Common myeloid progenitor, CD34-positive (primary cell): ENCODE measurements around the gene DACT3.

ENCODE experiments used
- CTCF ChIA-PET: fragments of 350-600 bp; sonication (Branson Sonifier 250); formaldehyde crosslinking; loops from one replicate; lab custom pipeline; 2021; ENCODE audit warnings: antibody characterized with exemption; lab: Charles Lee
- POLR2A ChIA-PET: fragments of 350-600 bp; sonication (Branson Sonifier 250); formaldehyde crosslinking; loops from one replicate; lab custom pipeline; 2021; ENCODE audit warnings: antibody characterized with exemption; lab: Charles Lee
- DNase-seq, 3 donors: peaks; one replicate each; pipeline versions ENCODE4 v3.0.0 to v3.0.0-alpha.2; 2013
- H3K27ac ChIP-seq, 2 experiments: 1 replicate in 1 of 2; 2 replicates in 1 of 2; pipeline ENCODE4 v1.7.0; 2013; ENCODE audit warnings: inconsistent platforms in 2 of 2, low read length in 2 of 2, mild to moderate bottlenecking in 2 of 2, low read depth in 1 of 2, moderate library complexity in 1 of 2; ENCODE audit not compliant: severe bottlenecking in 2 of 2, insufficient read depth in 1 of 2, poor library complexity in 1 of 2
- H3K27me3 ChIP-seq, 5 experiments: replicated peaks in 2 of 5; 1 replicate in 3 of 5; 2 replicates in 2 of 5; pipeline versions ENCODE4 v1.6.1 to v1.7.0; 2013; ENCODE audit warnings: low read length in 4 of 5, mild to moderate bottlenecking in 2 of 5, moderate library complexity in 2 of 5, inconsistent platforms in 1 of 5; ENCODE audit not compliant: insufficient read depth in 5 of 5, control insufficient read depth in 4 of 5
- H3K36me3 ChIP-seq, 4 experiments: 1 replicate in 2 of 4; 2 replicates in 2 of 4; pipeline versions ENCODE4 v1.6.1 to v1.7.0; 2013; ENCODE audit warnings: low read length in 3 of 4, control low read depth in 1 of 4, mild to moderate bottlenecking in 1 of 4; ENCODE audit not compliant: control insufficient read depth in 4 of 4, insufficient read depth in 4 of 4
- H3K4me1 ChIP-seq, 4 experiments: 1 replicate in 3 of 4; 2 replicates in 1 of 4; pipeline versions ENCODE4 v1.6.1 to v1.7.1; 2013; ENCODE audit warnings: low read length in 3 of 4, mild to moderate bottlenecking in 3 of 4, control low read depth in 1 of 4, inconsistent platforms in 1 of 4, moderate library complexity in 1 of 4; ENCODE audit not compliant: control insufficient read depth in 4 of 4, insufficient read depth in 4 of 4; ENCODE audit errors: control extremely low read depth in 1 of 4
- H3K4me3 ChIP-seq, 7 experiments: 1 replicate in 4 of 7; 2 replicates in 3 of 7; pipeline versions ENCODE4 v1.5.1 to v1.7.0; 2013; ENCODE audit warnings: mild to moderate bottlenecking in 7 of 7, low read length in 6 of 7, moderate library complexity in 6 of 7, inconsistent platforms in 2 of 7, low read depth in 2 of 7, control low read depth in 1 of 7; ENCODE audit not compliant: insufficient read depth in 4 of 7, control insufficient read depth in 1 of 7; ENCODE audit errors: extremely low read depth in 1 of 7
- H3K9me3 ChIP-seq, 5 experiments: 1 replicate in 4 of 5; 2 replicates in 1 of 5; pipeline versions ENCODE4 v1.6.1 to v1.7.1; 2013; ENCODE audit warnings: low read length in 4 of 5, mild to moderate bottlenecking in 2 of 5, inconsistent platforms in 1 of 5, low read depth in 1 of 5, moderate library complexity in 1 of 5; ENCODE audit not compliant: control insufficient read depth in 4 of 5, insufficient read depth in 2 of 5; ENCODE audit errors: control extremely low read depth in 1 of 5
- WGBS: methylation state at CpG from one replicate; pipeline ENCODE4 v1.1.5; 2013; ENCODE audit not compliant: insufficient coverage; 5-methylcytosine and 5-hydroxymethylcytosine counted together

Gene DACT3

DNA sequence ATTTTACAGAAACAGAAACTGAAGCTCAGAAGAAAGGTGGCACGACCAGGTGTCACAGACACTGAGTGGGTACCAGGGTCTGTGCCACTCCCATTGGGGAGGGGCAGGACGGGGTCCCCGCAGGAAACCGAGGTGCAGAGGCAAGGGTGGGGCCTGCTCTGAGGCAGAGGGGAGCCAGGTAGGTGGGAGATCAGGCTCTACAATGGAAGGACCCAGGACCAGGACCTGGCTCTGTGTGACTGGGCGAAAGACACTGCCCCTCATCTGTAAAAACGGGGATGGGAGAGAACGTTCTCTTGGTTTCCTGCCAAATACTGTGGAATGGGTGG, 38.9 kb downstream of the DACT3 start:
- CTCF ChIA-PET, result interaction anchor here (0.9 to 13.9 kb wide), 4 partner anchors 7 to 40 kb away, joined by 3 to 172 read pairs (median 8); partner anchors contain the start of genes DACT3 and PTGIR
- no peaks in the 10 kb centered on the region for H3K27me3 ChIP-seq
- H3K4me1 ChIP-seq, result peaks cover 3 to 83% (median 71%) of the 10 kb centered on the region in 4 experiments
- no peak for DNase-seq
- H3K4me3 ChIP-seq, result no peak overlapping the region
- no peaks in the 10 kb centered on the region for H3K36me3 ChIP-seq
- peak overlapping the region in 1 of 2 experiments; percentile 25 for H3K27ac ChIP-seq
- H3K9me3 ChIP-seq, result no peaks in the 10 kb centered on the region
- 53% methylated on average over 7 of the region's 7 CpGs for WGBS
- POLR2A ChIA-PET, result no interaction called here

DNA sequence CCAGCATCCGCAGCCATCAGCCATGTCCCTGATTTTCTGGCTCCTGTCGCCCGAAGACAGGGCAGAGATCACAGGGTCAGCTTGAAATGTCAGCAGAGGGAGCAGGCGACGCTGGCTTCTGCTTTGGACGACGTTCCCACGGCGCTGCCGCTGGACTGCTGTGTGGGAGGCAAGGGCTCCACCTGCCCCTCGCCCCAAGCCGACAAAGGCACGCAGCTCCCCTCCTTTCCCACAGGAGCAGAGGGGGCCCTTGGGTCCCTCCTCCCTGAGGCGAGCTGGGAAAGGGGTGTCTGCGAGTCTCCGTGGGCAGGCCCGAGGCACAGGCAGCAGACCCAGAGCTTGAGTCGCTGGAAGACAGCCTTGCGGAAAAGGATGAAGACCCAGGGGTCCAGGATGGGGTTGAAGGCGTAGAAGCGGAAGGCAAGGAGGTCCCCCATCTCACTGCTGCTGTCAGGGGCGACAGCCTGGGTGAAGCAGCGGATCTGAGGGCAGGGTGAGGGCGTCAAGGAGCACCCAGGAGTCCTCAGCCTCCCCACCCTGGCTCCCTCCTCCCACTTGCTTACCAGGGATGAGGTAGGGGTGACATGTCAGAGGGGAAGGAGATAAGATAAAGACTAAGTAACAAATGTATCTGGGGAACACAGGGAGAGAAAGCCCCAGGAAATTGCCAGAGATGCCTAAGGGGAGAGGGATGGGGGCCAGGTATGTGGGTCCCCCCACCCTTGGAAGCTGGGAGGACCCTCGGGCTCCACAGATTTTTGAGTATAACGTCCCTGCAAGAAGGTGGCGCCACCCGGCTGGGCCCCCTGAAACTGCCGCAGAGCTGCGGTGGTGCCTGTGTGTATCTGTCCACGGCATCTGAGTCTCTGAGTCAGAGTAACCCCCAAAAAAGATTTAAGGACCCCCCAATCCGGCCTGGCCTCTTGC, 39.5 kb downstream of the DACT3 start:
- no peaks in the 10 kb centered on the region for H3K36me3 ChIP-seq
- H3K9me3 ChIP-seq, result no peaks in the 10 kb centered on the region
- no peaks in the 10 kb centered on the region for H3K27me3 ChIP-seq
- no peak overlapping the region for H3K4me3 ChIP-seq
- H3K27ac ChIP-seq, result peak overlapping the region in 1 of 2 experiments; percentile 25
- H3K4me1 ChIP-seq, result peaks cover 3 to 86% (median 75%) of the 10 kb centered on the region in 4 experiments
- DNase-seq, result peak in 1 of 3 donors; percentile 22
- ChIA-PET CTCF (interaction anchor here (1.7 to 13.9 kb wide), 3 partner anchors 7 to 40 kb away, joined by 7 to 172 read pairs (median 12); partner anchors contain the start of genes DACT3 and PTGIR), POLR2A (no interaction called here)
- 93% methylated on average over 25 of the region's 32 CpGs for WGBS

DNA sequence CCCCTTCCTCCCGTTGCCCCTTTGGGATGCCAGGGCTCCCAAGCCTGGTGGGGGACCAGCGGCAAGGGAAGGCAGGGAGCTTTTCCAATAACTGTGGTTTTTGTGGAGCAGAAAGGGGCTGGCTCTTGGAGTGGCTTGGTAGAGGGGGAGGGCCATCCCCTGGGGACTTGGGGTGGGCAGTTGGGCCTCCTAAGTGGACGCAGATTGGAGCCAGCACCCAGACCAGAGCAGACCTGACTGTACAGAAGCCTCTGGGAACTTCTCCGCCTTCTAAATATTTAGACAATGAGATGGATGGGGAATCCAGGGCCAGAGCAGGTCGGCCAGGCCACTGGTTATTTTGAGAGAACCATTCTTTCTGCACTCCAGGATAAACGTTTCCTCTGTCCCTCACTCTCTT, 40.3 kb downstream of the DACT3 start:
- ChIA-PET POLR2A (no interaction called here), CTCF (interaction anchor here (1.7 to 13.9 kb wide), 4 partner anchors 8 to 41 kb away, joined by 7 to 172 read pairs (median 10); partner anchors contain the start of genes DACT3 and PTGIR)
- DNase-seq, result no peak
- WGBS, result 85% methylated on average over 2 of the region's 6 CpGs
- Histone ChIP-seq H3K27ac (no peak overlapping the region), H3K27me3 (no peaks in the 10 kb centered on the region), H3K36me3 (no peaks in the 10 kb centered on the region), H3K4me1 (peaks cover 3 to 85% (median 74%) of the 10 kb centered on the region in 4 experiments), H3K4me3 (no peak overlapping the region), H3K9me3 (no peaks in the 10 kb centered on the region)

DNA sequence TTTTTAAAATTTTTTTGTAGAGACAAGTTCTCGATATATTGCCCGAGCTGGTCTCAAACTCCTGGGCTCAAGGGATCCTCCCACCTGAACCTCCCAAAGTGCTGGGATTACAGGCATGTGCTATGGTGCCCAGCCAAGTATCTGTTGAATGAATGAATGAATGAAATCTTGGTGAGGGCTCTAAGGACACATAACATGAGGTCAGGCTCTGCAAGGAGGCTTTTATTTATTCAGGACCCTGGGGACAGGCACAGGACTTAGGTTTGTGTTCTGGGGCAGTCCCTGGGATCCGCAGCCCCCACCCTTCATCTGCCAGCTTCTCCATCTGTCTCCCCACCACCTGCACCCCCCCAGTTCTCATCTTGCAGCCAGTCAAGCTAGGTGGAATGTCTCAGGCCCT, 40.7 kb downstream of the DACT3 start:
- H3K27ac ChIP-seq, result no peak overlapping the region
- 85% methylated on average over 3 of the region's 3 CpGs for WGBS
- POLR2A ChIA-PET, result interaction anchor here (1.2 kb wide), 1 partner anchor 9 kb away, joined by 3 read pairs; no protein-coding TSS in a partner anchor
- H3K9me3 ChIP-seq, result no peaks in the 10 kb centered on the region
- CTCF ChIA-PET, result interaction anchor here (1.1 to 13.9 kb wide), 6 partner anchors 8 to 53 kb away, joined by 3 to 172 read pairs (median 7); partner anchors contain the start of genes DACT3 and PTGIR
- DNase-seq, result no peak
- H3K36me3 ChIP-seq, result no peaks in the 10 kb centered on the region
- H3K4me1 ChIP-seq, result peaks cover 3 to 83% (median 70%) of the 10 kb centered on the region in 4 experiments
- H3K4me3 ChIP-seq, result no peak overlapping the region
- no peaks in the 10 kb centered on the region for H3K27me3 ChIP-seq

DNA sequence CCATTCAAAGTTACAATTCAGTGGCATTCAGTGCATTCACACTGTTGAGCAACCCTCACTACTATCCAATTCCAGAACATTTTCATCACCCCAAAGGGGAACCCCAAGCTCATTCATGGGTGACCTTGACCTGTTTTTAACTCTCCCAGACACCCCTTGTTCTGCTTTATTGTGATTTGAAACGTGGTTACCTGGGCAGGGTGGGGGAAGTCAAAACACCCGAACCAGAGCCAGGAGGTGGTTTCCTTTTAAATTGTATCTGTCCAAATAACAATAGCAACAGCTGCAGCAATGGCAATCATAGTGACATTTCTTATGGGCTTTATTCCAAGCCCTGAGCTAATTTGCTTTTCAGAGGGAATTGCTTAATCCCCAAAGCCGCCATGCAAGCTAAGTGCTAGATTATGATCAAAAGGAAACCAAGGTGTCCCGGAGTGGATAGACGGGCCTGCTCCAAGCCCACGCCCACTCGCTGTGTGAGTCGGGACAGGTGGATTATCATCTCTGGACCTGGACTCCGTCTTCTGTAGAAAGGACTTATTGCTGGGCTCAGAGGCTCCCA, 42.2 kb downstream of the DACT3 start:
- POLR2A ChIA-PET, result no interaction called here
- CTCF ChIA-PET, result interaction anchor here (1.2 to 13.9 kb wide), 6 partner anchors 10 to 89 kb away, joined by 3 to 172 read pairs (median 7); partner anchors contain the start of genes DACT3 and PTGIR
- Histone ChIP-seq H3K27ac (no peak overlapping the region), H3K27me3 (no peaks in the 10 kb centered on the region), H3K4me1 (peaks cover 3 to 71% (median 57%) of the 10 kb centered on the region in 4 experiments), H3K9me3 (no peaks in the 10 kb centered on the region), H3K4me3 (no peak overlapping the region), H3K36me3 (no peaks in the 10 kb centered on the region)
- 40% methylated on average over 4 of the region's 9 CpGs for WGBS
- peak in 2 of 3 donors; percentile 57 to 64 for DNase-seq

DNA sequence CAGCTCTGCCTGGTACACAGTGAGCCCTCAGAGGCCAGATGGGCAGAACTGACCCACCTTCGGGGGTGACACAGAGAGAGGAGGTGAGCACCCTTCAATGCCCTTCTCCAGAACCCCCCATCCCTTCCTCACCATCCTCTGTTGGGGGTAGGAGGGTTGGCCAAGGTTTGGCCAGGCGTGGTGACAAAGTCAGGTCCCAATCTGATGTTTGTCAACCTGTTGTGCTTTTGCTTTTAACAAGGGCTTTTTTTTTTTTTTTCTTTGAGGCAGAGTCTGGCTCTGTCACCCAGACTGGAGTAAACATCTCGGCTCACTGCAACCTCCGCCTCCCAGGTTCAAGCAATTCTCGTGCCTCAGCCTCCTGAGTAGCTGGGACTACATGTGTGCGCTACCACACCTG, 43.4 kb downstream of the DACT3 start:
- H3K9me3 ChIP-seq, result no peaks in the 10 kb centered on the region
- DNase-seq, result peak in 1 of 3 donors; percentile 37
- POLR2A ChIA-PET, result interaction anchor here (0.7 to 1.1 kb wide), 2 partner anchors 43 to 44 kb away, joined by 4 read pairs; partner anchors contain the start of gene DACT3
- H3K4me1 ChIP-seq, result peaks cover 3 to 65% (median 54%) of the 10 kb centered on the region in 4 experiments
- CTCF ChIA-PET, result interaction anchor here (1.1 to 13.9 kb wide), 10 partner anchors 9 to 112 kb away, joined by 3 to 172 read pairs (median 4); partner anchors contain the start of genes CALM3, DACT3 and PTGIR
- no peaks in the 10 kb centered on the region for H3K27me3 ChIP-seq
- no peaks in the 10 kb centered on the region for H3K36me3 ChIP-seq
- WGBS, result 83% methylated on average over 1 of the region's 6 CpGs
- no peak overlapping the region for H3K4me3 ChIP-seq
- H3K27ac ChIP-seq, result no peak overlapping the region
